Measurements from ENCODE around the gene PCDHGA8. TPM values are rescaled to one million over a fixed set of nuclear protein-coding genes. Genes with fewer than 3 reads are reported as not detected.

PCDHGA8 gene
- total RNA-seq, 4 donors from 2014 or later = 1.7 to 5.8 (median 3.3) TPM

DNA sequence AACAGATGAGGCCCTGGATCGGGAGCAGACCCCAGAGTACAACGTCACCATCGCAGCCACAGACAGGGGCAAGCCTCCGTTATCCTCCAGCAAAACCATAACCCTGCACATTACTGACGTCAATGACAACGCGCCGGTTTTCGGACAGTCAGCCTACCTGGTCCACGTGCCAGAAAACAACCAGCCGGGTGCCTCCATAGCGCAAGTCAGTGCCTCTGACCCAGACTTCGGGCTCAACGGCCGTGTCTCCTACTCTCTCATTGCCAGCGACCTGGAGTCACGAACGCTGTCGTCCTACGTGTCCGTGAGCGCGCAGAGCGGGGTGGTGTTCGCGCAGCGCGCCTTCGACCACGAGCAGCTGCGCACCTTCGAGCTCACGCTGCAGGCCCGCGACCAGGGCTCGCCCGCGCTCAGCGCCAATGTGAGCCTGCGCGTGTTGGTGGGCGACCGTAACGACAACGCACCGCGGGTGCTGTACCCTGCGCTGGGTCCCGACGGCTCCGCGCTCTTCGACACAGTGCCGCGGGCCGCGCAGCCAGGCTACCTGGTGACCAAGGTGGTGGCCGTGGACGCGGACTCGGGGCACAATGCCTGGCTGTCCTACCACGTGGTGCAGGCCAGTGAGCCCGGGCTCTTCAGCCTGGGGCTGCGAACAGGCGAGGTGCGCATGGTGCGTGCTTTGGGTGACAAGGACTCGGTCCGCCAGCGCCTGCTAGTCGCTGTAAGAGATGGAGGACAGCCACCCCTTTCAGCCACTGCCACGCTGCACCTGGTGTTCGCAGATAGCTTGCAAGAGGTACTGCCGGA lies 26.8 kb downstream of the PCDHGA8 start:
- Histone ChIP-seq H3K9me3 (peaks cover 24 to 98% (median 95%) of the 10 kb centered on the region in 4 donors), H3K4me1 (peaks cover 0 to 17% (median 6%) of the 10 kb centered on the region in 4 donors), H3K27ac (replicated peaks in 1 of 4) (no peak overlapping the region), H3K27me3 (no peaks in the 10 kb centered on the region), H3K4me3 (peak overlapping the region in 1 of 4 donors; percentile 7), H3K36me3 (peaks cover 4 to 13% (median 5%) of the 10 kb centered on the region in 4 donors)
- WGBS = 27% methylated on average over 23 of the region's 74 CpGs
- TF ChIP-seq POLR2A (IDR thresholded peaks at IDR 0.05; ENCODE audit: low read depth) (no peak), POLR2AphosphoS5 (IDR thresholded peaks at IDR 0.05) (no peak), EP300 (IDR thresholded peaks at IDR 0.05) (no peak)
- TF ChIP-seq, protein P1, sequence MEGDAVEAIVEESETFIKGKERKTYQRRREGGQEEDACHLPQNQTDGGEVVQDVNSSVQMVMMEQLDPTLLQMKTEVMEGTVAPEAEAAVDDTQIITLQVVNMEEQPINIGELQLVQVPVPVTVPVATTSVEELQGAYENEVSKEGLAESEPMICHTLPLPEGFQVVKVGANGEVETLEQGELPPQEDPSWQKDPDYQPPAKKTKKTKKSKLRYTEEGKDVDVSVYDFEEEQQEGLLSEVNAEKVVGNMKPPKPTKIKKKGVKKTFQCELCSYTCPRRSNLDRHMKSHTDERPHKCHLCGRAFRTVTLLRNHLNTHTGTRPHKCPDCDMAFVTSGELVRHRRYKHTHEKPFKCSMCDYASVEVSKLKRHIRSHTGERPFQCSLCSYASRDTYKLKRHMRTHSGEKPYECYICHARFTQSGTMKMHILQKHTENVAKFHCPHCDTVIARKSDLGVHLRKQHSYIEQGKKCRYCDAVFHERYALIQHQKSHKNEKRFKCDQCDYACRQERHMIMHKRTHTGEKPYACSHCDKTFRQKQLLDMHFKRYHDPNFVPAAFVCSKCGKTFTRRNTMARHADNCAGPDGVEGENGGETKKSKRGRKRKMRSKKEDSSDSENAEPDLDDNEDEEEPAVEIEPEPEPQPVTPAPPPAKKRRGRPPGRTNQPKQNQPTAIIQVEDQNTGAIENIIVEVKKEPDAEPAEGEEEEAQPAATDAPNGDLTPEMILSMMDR (IDR thresholded peaks at IDR 0.05) = no peak
- peak; percentile 62 for DNase-seq (ENCODE audit: extremely low spot score)
- intact Hi-C loops (cut with DNase I) = loop anchor here (5.0 to 10.0 kb wide), 2 partner anchors 106 to 138 kb away; no protein-coding TSS in a partner anchor

DNA sequence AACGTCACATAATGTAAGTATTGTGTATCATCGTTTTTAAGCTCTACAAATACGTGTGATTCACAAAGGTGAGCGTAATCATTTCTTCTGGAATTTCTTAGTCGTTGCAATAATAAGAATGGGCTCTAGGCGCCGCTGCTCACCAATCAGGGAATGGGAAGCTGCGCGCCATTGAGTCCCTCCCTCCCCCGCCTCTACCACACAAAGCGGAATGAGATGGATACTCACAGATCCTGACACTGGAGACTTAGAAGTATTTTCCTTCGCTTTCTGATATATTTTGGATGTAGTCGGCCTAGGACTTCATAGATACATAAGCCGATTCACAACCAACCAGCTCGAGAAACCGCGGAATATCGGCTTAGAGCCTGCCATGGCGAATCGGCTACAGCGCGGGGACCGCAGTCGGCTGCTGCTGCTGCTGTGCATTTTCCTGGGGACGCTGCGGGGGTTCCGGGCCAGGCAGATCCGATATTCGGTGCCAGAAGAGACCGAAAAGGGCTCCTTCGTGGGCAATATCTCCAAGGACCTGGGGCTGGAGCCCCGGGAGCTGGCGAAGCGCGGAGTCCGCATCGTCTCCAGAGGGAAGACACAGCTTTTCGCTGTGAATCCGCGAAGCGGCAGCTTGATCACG lies 28.5 kb downstream of the PCDHGA8 start, which contains the start of gene PCDHGA11:
Gene PCDHGA11 (plus strand): TSS at position 197 of the 634 bp plus-strand sequence. CDS start 177 bp downstream, at position 374.
- peak within 1 kb of the TSS; percentile 24 to 47 (median 38) for H3K4me3 ChIP-seq
- no peaks in the 10 kb centered on the region for H3K27me3 ChIP-seq
- WGBS = 24% methylated on average over 33 of the region's 42 CpGs
- peaks cover 4 to 13% (median 7%) of the 10 kb centered on the region in 4 donors for H3K36me3 ChIP-seq
- peaks cover 0 to 12% (median 5%) of the 10 kb centered on the region in 4 donors for H3K4me1 ChIP-seq
- intact Hi-C loops (cut with DNase I) = no loop called here
- peak; percentile 90 for DNase-seq (ENCODE audit: extremely low spot score)
- peaks cover 29 to 100% (median 97%) of the 10 kb centered on the region in 4 donors for H3K9me3 ChIP-seq
- no peak within 1 kb of the TSS for H3K27ac ChIP-seq (replicated peaks in 1 of 4)
- TF ChIP-seq, protein P1 (IDR thresholded peaks at IDR 0.05) = peak; percentile 24 to 35 (median 31)
- TF ChIP-seq EP300 (IDR thresholded peaks at IDR 0.05) = no peak
- TF ChIP-seq POLR2AphosphoS5 (IDR thresholded peaks at IDR 0.05) = no peak
- no peak for TF ChIP-seq POLR2A (IDR thresholded peaks at IDR 0.05; ENCODE audit: low read depth)

DNA sequence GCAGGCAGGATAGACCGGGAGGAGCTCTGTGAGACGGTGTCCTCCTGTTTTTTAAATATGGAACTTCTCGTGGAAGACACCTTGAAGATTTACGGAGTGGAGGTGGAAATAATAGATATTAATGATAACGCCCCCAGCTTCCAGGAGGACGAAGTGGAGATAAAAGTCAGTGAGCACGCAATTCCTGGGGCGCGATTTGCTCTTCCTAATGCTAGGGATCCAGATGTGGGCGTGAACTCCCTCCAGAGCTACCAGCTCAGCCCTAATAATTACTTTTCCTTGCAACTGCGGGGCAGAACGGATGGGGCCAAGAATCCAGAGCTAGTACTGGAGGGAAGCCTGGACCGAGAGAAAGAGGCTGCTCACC lies 29.0 kb downstream of the PCDHGA8 start:
- peaks cover 33 to 100% (median 97%) of the 10 kb centered on the region in 4 donors for H3K9me3 ChIP-seq
- H3K36me3 ChIP-seq = peaks cover 4 to 14% (median 9%) of the 10 kb centered on the region in 4 donors
- H3K4me1 ChIP-seq = peaks cover 0 to 12% (median 5%) of the 10 kb centered on the region in 4 donors
- DNase-seq (ENCODE audit: extremely low spot score) = no peak
- 19% methylated on average over 13 of the region's 13 CpGs for WGBS
- intact Hi-C loops (cut with DNase I) = no loop called here
- TF ChIP-seq POLR2A (IDR thresholded peaks at IDR 0.05; ENCODE audit: low read depth) (no peak), POLR2AphosphoS5 (IDR thresholded peaks at IDR 0.05) (no peak), EP300 (IDR thresholded peaks at IDR 0.05) (no peak)
- TF ChIP-seq, protein P1 (IDR thresholded peaks at IDR 0.05) = no peak
- H3K27me3 ChIP-seq = no peaks in the 10 kb centered on the region
- peak overlapping the region; percentile 24 to 47 (median 38) for H3K4me3 ChIP-seq
- no peak overlapping the region for H3K27ac ChIP-seq (replicated peaks in 1 of 4)

DNA sequence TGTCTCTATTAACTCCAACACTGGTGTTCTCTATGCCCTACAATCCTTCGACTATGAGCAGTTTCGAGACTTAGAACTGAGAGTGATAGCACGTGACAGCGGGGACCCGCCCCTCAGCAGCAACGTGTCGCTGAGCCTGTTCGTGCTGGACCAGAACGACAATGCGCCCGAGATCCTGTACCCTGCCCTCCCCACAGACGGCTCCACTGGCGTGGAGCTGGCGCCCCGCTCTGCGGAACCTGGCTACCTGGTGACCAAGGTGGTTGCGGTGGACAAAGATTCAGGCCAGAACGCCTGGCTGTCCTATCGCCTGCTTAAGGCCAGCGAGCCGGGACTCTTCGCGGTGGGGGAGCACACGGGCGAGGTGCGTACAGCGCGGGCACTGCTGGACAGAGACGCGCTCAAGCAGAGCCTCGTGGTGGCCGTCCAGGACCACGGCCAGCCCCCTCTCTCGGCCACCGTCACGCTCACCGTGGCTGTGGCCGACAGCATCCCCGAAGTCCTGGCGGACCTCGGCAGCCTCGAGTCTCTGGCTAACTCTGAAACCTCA lies 30.4 kb downstream of the PCDHGA8 start:
- 18% methylated on average over 12 of the region's 42 CpGs for WGBS
- peaks cover 0 to 12% (median 5%) of the 10 kb centered on the region in 4 donors for H3K4me1 ChIP-seq
- H3K27me3 ChIP-seq = no peaks in the 10 kb centered on the region
- peaks cover 4 to 23% (median 11%) of the 10 kb centered on the region in 4 donors for H3K36me3 ChIP-seq
- intact Hi-C loops (cut with DNase I) = no loop called here
- H3K27ac ChIP-seq (replicated peaks in 1 of 4) = no peak overlapping the region
- peaks cover 38 to 100% (median 100%) of the 10 kb centered on the region in 4 donors for H3K9me3 ChIP-seq
- TF ChIP-seq POLR2AphosphoS5 (IDR thresholded peaks at IDR 0.05) = no peak
- TF ChIP-seq EP300 (IDR thresholded peaks at IDR 0.05) = no peak
- TF ChIP-seq, protein P1 (IDR thresholded peaks at IDR 0.05) = no peak
- no peak for TF ChIP-seq POLR2A (IDR thresholded peaks at IDR 0.05; ENCODE audit: low read depth)
- no peak overlapping the region for H3K4me3 ChIP-seq
- DNase-seq (ENCODE audit: extremely low spot score) = no peak

All from esophagus muscularis mucosa (tissue), 4 donors.